H1 (cell line): Measurements from ENCODE around the gene GPR156. TPM values are rescaled to one million over a fixed set of nuclear protein-coding genes. Genes with fewer than 3 reads are reported as not detected.

Experiments used
- CTCF ChIA-PET: fragments of 300-600 bp; sonication (Branson Sonifier 250); formaldehyde crosslinking; loops from one replicate; lab custom pipeline; 2021; ENCODE audit not compliant: partially characterized antibody; lab: Charles Lee
- POLR2A ChIA-PET: fragments of 300-600 bp; sonication (Branson Sonifier 250); formaldehyde crosslinking; loops from one replicate; lab custom pipeline; 2021; ENCODE audit warnings: inconsistent platforms; ENCODE audit not compliant: partially characterized antibody; lab: Charles Lee
- DNase-seq, 2 experiments: peaks; one replicate each; pipeline versions ENCODE4 v3.0.0 to v3.0.0-alpha.2; 2010 to 2022; ENCODE audit warnings: low spot score in 2 of 2, low read depth in 1 of 2, mixed read lengths in 1 of 2
- FAIRE-seq: peaks from 2 replicates; lab custom pipeline; 2011; peaks lifted over from hg19 to GRCh38; lab: Jason Lieb, UNC
- H2AFZ ChIP-seq: 2 replicates; pipeline ENCODE4 v1.8.1; 2012; ENCODE audit warnings: low read length, inconsistent platforms
- H2AK5ac ChIP-seq: 2 replicates; pipeline ENCODE4 v1.6.1; 2013; ENCODE audit warnings: low read depth, low read length
- H2BK120ac ChIP-seq: replicated peaks from 2 replicates; pipeline ENCODE3; 2013; ENCODE audit warnings: low read depth, low read length, inconsistent platforms
- H2BK12ac ChIP-seq: 2 replicates; pipeline ENCODE4 v1.6.1; 2013; ENCODE audit warnings: low read depth, low read length
- H2BK15ac ChIP-seq: 2 replicates; pipeline ENCODE4 v1.6.1; 2013; ENCODE audit warnings: low read length
- H2BK20ac ChIP-seq: 2 replicates; pipeline ENCODE4 v1.6.1; 2013; ENCODE audit warnings: low read length
- H2BK5ac ChIP-seq: 2 replicates; pipeline ENCODE4 v1.6.1; 2013; ENCODE audit warnings: low read depth, low read length
- H3K14ac ChIP-seq: 2 replicates; pipeline ENCODE4 v1.6.1; 2013; ENCODE audit warnings: inconsistent platforms; ENCODE audit not compliant: insufficient read length
- H3K18ac ChIP-seq: 2 replicates; pipeline ENCODE4 v1.6.1; 2013; ENCODE audit warnings: low read length; ENCODE audit errors: extremely low read depth
- H3K23ac ChIP-seq: 2 replicates; pipeline ENCODE4 v1.6.1; 2013; ENCODE audit warnings: inconsistent platforms; ENCODE audit not compliant: insufficient read length
- H3K23me2 ChIP-seq: 2 replicates; pipeline ENCODE4 v1.6.1; 2013; ENCODE audit warnings: low read depth, low read length
- H3K27ac ChIP-seq: 2 replicates; pipeline ENCODE4 v1.6.1; 2011; ENCODE audit warnings: low read depth, low read length, inconsistent platforms
- H3K27me3 ChIP-seq, 4 experiments: replicated peaks in 1 of 4; 1 replicate in 1 of 4; 2 replicates in 3 of 4; pipeline versions ENCODE4 v1.6.1 to v1.8.1; 2011 to 2013; ENCODE audit warnings: low read length in 3 of 4, mild to moderate bottlenecking in 3 of 4, inconsistent platforms in 2 of 4, mixed read lengths in 2 of 4, moderate library complexity in 1 of 4; ENCODE audit not compliant: control insufficient read depth in 3 of 4, insufficient read depth in 3 of 4; ENCODE audit errors: extremely low read depth in 1 of 4
- H3K36me3 ChIP-seq, 4 experiments: 2 replicates each; pipeline versions ENCODE4 v1.6.1 to v1.8.1; 2011 to 2013; ENCODE audit warnings: mild to moderate bottlenecking in 4 of 4, low read length in 3 of 4, moderate library complexity in 2 of 4, control low read depth in 1 of 4, inconsistent platforms in 1 of 4; ENCODE audit not compliant: insufficient read depth in 4 of 4, control insufficient read depth in 2 of 4
- H3K4ac ChIP-seq: replicated peaks from 2 replicates; pipeline ENCODE3; 2013; ENCODE audit warnings: low read length, low read depth, mixed read lengths, inconsistent platforms; ENCODE audit not compliant: insufficient read length
- H3K4me1 ChIP-seq, 4 experiments: replicated peaks in 1 of 4; 1 replicate in 1 of 4; 2 replicates in 3 of 4; pipeline versions ENCODE4 v1.6.1 to v1.8.1; 2011 to 2013; ENCODE audit warnings: low read length in 3 of 4, inconsistent platforms in 2 of 4, mixed read lengths in 1 of 4; ENCODE audit not compliant: insufficient read depth in 4 of 4, control insufficient read depth in 3 of 4
- H3K4me2 ChIP-seq, 2 experiments: 2 replicates each; pipeline versions ENCODE4 v1.6.1 to v1.8.1; 2011 to 2013; ENCODE audit warnings: low read depth in 2 of 2, low read length in 2 of 2, control low read depth in 1 of 2, inconsistent platforms in 1 of 2, mild to moderate bottlenecking in 1 of 2; ENCODE audit not compliant: insufficient read depth in 1 of 2
- H3K4me3 ChIP-seq, 4 experiments: fragments of 200-600, 300-600 bp in 1 of 4; sonication (generic), shearing (Covaris generic), sonication (Bioruptor Twin) in 1 of 4; 2 replicates each; pipeline versions ENCODE4 v1.5.1 to v1.8.1; 2011 to 2016; ENCODE audit warnings: low read length in 4 of 4, low read depth in 3 of 4, control low read depth in 2 of 4, inconsistent platforms in 2 of 4, mild to moderate bottlenecking in 2 of 4, mixed read lengths in 1 of 4, moderate library complexity in 1 of 4; ENCODE audit not compliant: insufficient read depth in 2 of 4; ENCODE audit errors: extremely low read depth in 1 of 4
- H3K56ac ChIP-seq: replicated peaks from 2 replicates; pipeline ENCODE3; 2013; ENCODE audit warnings: low read depth, mild to moderate bottlenecking, mixed read lengths, low read length, inconsistent platforms; ENCODE audit not compliant: insufficient read length
- H3K79me1 ChIP-seq: 2 replicates; pipeline ENCODE4 v1.6.1; 2013; ENCODE audit warnings: low read depth, low read length, control low read depth
- H3K79me2 ChIP-seq, 2 experiments: 2 replicates each; pipeline versions ENCODE4 v1.6.1 to v1.8.1; 2012 to 2013; ENCODE audit warnings: low read length in 2 of 2, mild to moderate bottlenecking in 2 of 2, inconsistent platforms in 1 of 2; ENCODE audit not compliant: insufficient read depth in 2 of 2, control insufficient read depth in 1 of 2
- H3K9ac ChIP-seq, 4 experiments: replicated peaks in 1 of 4; 1 replicate in 1 of 4; 2 replicates in 3 of 4; pipeline versions ENCODE4 v1.6.1 to v1.8.1; 2011 to 2013; ENCODE audit warnings: low read depth in 3 of 4, low read length in 3 of 4, control low read depth in 2 of 4, mild to moderate bottlenecking in 2 of 4, moderate library complexity in 2 of 4, inconsistent platforms in 1 of 4; ENCODE audit errors: extremely low read depth in 1 of 4
- H3K9me3 ChIP-seq, 2 experiments: 2 replicates each; pipeline versions ENCODE4 v1.6.1 to v1.8.1; 2012 to 2013; ENCODE audit warnings: mild to moderate bottlenecking in 2 of 2, moderate library complexity in 2 of 2, control low read depth in 1 of 2, inconsistent platforms in 1 of 2, low read depth in 1 of 2, low read length in 1 of 2, mixed read lengths in 1 of 2; ENCODE audit not compliant: insufficient read depth in 2 of 2
- H4K20me1 ChIP-seq, 2 experiments: replicated peaks in 1 of 2; 2 replicates each; pipeline versions ENCODE3 to v1.8.1; 2011 to 2013; ENCODE audit warnings: inconsistent platforms in 2 of 2, low read length in 2 of 2, mild to moderate bottlenecking in 1 of 2; ENCODE audit not compliant: insufficient read depth in 2 of 2, control insufficient read depth in 1 of 2
- H4K5ac ChIP-seq: 2 replicates; pipeline ENCODE4 v1.6.1; 2013; ENCODE audit warnings: low read length, low read depth, mixed read lengths, inconsistent platforms; ENCODE audit not compliant: insufficient read length
- H4K8ac ChIP-seq: 2 replicates; pipeline ENCODE4 v1.8.0; 2013; ENCODE audit warnings: mild to moderate bottlenecking, moderate library complexity, low read length, inconsistent platforms; ENCODE audit not compliant: insufficient read depth; ENCODE audit errors: extremely low read depth
- H4K91ac ChIP-seq: replicated peaks from 2 replicates; pipeline ENCODE3; 2013; ENCODE audit warnings: low read length, mixed read lengths, inconsistent platforms; ENCODE audit not compliant: insufficient read length
- BRCA1 ChIP-seq: IDR thresholded peaks from 2 replicates; pipeline ENCODE4 v1.6.1; 2012; ENCODE audit warnings: low read depth, low read length, improper control_type of control experiment
- WGBS, 2 experiments: shearing (Covaris generic) in 1 of 2; methylation state at CpG; one replicate each; pipeline versions ENCODE4 v1.1.6 to v1.1.7; 2013 to 2015; ENCODE audit warnings: low lambda C conversion rate in 2 of 2, mixed read lengths in 2 of 2, inconsistent platforms in 1 of 2, low coverage in 1 of 2, missing lambda C conversion rate in 1 of 2; ENCODE audit not compliant: insufficient replicate concordance in 2 of 2, insufficient coverage in 1 of 2, insufficient read length in 1 of 2; ENCODE audit errors: extremely low coverage in 1 of 2, missing lambda C conversion rate in 1 of 2; 5-methylcytosine and 5-hydroxymethylcytosine counted together
- polyA plus RNA-seq, 7 experiments: library from polyadenylated mRNA; depleted of rRNA in 3 of 7; stranded (reverse) in 5 of 7; unstranded in 2 of 7; fragments of >200 nt in 5 of 7; fragments of 200-250 nt in 2 of 7; gene quantifications; 1 replicate in 5 of 7; 2 replicates in 1 of 7; 4 replicates in 1 of 7; pipeline versions ENCODE4 v1.2.1 to v1.2.3, GENCODE V29; 2011 to 2013; ENCODE audit warnings: missing spikeins in 2 of 7, mixed read lengths in 2 of 7
- total RNA-seq: library from RNA; stranded (reverse); fragmentation: NEBNext Ultra II Directional; extraction: Animal tissue kit (Norgen Biotek cat#: 25700); gene quantifications from 2 replicates; pipeline ENCODE4 v1.2.1, GENCODE V29; 2021

GPR156 gene
- total and polyA plus RNA-seq, 2 of the 8 experiments (the other 6 are each of a cell fraction or from before 2014, with no cell fraction given), result 1.6 to 1.8 TPM

GRCh38 chr3:120275618-120276017, 9.4 kb downstream of the GPR156 start:
- Histone ChIP-seq H3K36me3 (no peaks in the 10 kb centered on the region), H2BK20ac (no peak overlapping the region), H3K27me3 (no peaks in the 10 kb centered on the region), H3K23ac (no peak overlapping the region), H3K4me3 (no peak overlapping the region), H3K4me1 (0 out of 7 replicates have a peak, but pooled peaks cover 0 to 2% (median 0%) of the 10 kb centered on the region in 4 experiments), H3K18ac (no peak overlapping the region), H3K27ac (no peak overlapping the region), H3K14ac (no peak overlapping the region), H4K91ac (no peak overlapping the region), H3K9ac (0 out of 7 replicates have a peak overlapping the region, but pooled peaks of 1 of the 4 experiments have one; percentile 3), H3K56ac (no peak overlapping the region), H3K9me3 (no peaks in the 10 kb centered on the region), H3K79me2 (no peaks in the 10 kb centered on the region), H2AK5ac (no peak overlapping the region), H3K23me2 (no peaks in the 10 kb centered on the region), H3K4ac (no peak overlapping the region), H4K20me1 (no peaks in the 10 kb centered on the region), H2BK5ac (no peak overlapping the region), H3K79me1 (no peaks in the 10 kb centered on the region), H4K5ac (no peak overlapping the region), H2BK15ac (no peak overlapping the region), H2AFZ (no peak overlapping the region), H4K8ac (no peak overlapping the region), H2BK120ac (no peak overlapping the region), H3K4me2 (no peak overlapping the region), H2BK12ac (no peak overlapping the region)
- TF ChIP-seq BRCA1, result no peak
- ChIA-PET CTCF (interaction anchor here (1.4 kb wide), 1 partner anchor 12 kb away, joined by 5 read pairs; no protein-coding TSS in a partner anchor), POLR2A (no interaction called here)
- DNase-seq (no peak), FAIRE-seq (no peak)
- 83% methylated on average over 4 of the region's 4 CpGs; no CpG with 5 or more reads in 1 of the 2 experiments for WGBS, 2 experiments
